Activated CD8-positive, alpha-beta memory T cell treated with anti-CD3 and anti-CD28 coated beads for 4 hours (primary cell): Measurements from ENCODE around the gene CDA.

ENCODE experiments used
- DNase-seq, 2 donors: peaks; one replicate each; pipeline ENCODE4 v3.0.0-alpha.2; 2020; ENCODE audit warnings: low read depth in 2 of 2

The CDA gene

DNA sequence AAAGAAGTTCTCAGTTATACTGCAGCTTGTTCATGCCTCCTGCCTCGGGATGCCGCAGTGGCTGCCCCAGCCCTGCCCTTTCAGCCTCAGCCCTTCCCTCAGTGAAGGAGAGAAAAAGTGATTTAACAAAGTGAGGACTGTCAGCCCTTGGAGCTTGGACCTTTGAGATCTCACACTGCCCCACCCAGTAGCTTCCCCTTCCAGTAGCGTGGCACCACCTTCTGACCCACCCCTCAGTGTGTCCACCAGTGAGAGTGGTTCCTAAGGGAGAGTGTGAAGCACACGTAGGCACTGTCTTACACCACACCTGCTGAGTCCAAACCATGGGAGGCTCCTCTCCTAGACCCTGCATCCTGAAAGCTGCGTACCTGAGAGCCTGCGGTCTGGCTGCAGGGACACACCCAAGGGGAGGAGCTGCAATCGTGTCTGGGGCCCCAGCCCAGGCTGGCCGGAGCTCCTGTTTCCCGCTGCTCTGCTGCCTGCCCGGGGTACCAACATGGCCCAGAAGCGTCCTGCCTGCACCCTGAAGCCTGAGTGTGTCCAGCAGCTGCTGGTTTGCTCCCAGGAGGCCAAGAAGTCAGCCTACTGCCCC lies at the start of gene CDA:
TSS of gene CDA (plus strand) at position 464 of the 592 bp plus-strand sequence. CDS start at position 497, 33 bp downstream.
- no peak for DNase-seq

DNA sequence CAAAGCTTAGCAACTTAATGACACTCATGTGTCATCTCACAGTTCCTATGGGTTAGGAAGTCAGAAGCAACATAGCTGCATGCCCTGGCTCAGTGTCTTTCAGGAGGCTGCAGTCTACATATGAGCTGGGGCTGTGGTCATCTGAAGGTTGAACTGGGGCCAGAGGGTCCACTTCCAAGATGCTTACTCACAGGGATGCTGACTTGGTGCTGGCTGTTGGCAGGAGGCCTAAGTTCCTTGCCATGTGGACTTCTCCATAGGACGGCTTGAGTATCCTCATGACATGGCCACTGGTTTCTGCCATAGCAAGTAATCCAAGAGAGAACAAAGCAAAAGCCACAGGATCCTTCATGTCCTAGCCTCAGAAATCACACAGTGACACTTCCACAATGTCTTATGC lies 48.6 kb upstream of the CDA start:
- DNase-seq = no peak

DNA sequence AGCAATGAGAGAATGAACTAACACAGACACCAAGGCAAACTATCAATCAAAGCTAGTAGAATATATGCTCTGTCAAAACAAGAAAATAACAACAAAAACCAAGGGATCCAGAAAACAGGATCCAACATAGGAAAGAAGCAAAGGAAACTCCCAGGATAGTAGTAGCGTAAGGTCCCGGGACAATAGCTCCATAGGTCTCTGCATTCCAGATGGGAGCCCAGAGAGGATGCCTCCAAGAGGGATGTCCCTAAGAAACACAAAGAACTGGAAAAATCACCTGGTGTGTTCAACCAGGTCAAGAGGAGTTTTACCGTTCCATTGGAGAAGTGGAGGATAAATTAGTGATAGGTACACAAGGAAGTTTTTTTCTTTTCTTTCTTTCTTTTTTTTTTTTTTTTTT lies 42.3 kb upstream of the CDA start:
- no peak for DNase-seq

DNA sequence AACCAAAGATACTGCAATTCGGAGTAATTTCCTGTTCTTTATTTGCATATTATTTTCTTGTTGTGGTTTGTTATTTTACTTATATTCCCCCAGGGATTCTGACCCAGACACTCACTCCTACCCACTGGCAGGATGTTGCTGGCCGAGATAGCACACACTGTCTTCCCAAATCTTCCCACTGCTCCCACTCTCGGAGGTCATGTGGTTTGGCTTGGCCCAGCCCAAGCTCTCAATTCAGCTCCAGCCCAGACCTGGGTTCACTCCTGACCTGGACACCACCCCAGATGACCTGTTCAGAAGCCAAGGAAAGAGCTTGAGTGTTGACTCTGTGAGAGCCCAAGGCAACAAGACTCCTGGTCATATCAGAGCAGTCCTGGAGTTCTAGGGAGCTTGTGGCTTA lies 37.7 kb upstream of the CDA start:
- DNase-seq = no peak

DNA sequence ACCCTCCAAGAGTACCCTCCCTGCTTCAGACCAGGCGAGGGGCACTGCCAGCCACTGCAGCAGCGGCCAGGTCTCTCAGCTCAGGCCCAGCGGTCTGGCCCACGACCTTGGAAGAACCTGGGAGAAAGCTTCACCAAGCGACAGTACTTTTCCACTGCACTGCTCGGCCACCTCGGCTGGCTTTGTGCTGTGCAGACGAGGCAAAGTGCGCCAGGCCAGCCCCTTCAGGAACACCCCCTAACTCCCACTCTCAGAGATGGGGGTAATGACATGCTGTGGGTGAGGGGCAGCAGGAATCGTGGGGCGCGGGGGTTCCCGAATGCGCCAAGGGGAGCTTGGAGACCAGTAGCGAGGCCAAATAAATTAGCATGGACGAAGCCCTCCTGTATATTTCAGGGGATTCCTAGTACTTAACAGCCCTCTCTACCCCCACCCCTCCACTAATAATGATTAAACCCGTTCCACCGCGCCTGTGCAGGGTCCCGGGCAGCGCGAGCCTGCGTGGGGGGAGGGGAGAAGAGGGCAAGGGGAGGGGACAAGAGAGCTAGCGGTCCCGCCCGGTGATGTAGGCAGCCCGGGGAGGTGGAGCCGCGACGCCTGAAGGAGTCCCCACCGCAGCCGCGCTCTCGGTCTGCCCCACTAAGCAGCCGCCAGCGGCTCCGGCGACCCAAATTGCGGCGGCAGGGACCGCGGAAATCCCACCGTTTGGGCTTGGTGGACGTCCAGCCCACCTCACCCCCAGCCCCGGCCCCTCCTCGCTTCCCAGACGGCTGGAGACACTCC lies 36.8 kb upstream of the CDA start, which contains the start of gene FAM43B:
TSS of gene FAM43B (plus strand) at position 629 of the 783 bp plus-strand sequence. CDS start 401 bp downstream, outside the sequence.
- DNase-seq = no peak

DNA sequence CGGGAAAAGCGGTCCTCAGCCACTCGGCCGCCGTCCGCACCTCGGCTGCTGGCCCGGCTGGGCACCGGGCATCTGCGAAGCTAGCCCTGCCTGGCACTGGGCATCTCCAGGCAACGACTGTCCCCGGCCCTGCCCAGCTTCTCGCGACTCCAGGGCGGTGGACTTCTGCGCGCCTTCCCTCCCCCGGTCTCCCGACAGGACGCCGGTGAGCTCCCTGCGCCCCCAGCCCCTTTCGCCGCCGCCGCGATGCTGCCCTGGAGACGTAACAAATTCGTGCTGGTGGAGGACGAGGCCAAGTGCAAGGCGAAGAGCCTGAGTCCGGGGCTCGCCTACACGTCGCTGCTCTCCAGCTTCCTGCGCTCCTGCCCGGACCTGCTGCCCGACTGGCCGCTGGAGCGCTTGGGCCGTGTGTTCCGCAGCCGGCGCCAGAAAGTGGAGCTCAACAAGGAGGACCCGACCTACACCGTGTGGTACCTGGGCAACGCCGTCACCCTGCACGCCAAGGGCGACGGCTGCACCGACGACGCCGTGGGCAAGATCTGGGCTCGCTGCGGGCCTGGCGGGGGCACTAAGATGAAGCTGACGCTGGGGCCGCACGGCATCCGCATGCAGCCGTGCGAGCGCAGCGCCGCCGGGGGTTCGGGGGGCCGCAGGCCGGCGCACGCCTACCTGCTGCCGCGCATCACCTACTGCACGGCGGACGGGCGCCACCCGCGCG lies 36.0 kb upstream of the CDA start:
- no peak for DNase-seq

DNA sequence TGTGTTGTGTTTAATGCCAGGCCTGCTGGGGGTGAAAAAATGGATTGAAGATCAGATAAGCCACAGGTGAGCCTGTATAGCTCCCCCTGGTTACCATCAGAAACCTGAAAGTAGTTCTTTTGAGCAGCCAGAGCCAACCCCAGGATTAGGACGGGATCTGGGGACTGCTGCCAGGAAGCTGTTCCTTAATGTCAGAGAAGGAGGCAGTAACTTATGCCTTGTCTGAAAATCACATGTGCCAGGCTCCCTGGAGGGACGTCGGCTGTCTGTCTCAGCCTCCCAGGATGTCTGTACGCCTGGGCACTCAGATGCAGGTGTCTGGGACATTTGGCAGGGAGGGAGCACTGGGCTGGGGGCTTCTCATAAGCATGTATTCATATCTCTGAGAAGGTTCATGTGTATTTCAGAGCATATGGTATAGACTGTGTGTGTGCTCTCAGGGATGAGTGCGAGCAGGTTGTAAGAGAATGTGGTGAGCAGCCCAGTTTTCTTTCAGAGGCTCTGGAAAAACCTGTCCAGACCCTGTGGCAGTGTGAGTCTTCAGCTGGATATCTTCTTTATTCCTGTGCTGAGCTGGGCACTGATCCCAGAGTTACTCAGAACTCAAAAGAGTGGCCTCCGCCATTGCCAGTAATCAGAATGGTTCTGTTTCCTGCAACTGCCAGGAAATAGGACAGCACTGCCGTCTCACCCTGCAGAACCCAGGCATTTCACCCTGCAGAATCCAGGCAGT lies 33.7 kb upstream of the CDA start:
- no peak for DNase-seq

DNA sequence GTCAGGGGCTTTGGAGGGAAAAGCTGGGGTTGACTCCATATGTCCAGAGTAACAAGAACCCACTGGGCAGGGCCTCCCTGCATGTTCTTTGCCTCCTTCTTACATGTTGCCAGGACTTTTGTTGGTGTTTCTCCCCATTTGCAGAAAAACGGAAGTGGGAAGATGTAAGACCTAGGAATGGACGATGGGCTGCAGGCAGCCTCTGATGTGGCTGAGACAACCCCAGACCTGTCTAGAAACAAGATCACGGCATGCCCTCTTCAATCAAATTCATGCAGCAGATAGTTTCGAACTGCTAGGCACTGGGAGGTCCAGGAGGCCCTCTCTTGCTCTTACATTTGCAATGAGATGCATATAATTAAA lies 33.2 kb upstream of the CDA start:
- DNase-seq = no peak

DNA sequence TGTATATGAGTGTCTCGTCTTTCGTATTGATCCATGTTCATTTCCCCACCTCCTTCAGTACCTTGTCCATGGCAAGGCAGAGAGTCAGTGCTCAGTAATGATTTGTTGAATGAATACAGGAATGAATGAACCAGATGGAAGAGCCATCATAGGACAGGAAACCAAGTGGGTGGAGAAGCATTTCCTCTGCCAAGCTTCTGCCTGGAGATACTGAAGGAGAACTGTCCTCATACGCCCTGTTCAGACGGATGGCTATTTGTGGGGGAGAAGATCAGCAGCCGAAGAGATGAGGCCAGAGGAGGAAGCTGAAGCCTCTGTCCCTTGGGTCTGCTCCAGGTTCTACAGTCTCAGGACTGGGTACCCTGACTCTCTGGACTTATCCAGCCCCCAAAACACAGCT lies 30.7 kb upstream of the CDA start:
- DNase-seq = no peak

DNA sequence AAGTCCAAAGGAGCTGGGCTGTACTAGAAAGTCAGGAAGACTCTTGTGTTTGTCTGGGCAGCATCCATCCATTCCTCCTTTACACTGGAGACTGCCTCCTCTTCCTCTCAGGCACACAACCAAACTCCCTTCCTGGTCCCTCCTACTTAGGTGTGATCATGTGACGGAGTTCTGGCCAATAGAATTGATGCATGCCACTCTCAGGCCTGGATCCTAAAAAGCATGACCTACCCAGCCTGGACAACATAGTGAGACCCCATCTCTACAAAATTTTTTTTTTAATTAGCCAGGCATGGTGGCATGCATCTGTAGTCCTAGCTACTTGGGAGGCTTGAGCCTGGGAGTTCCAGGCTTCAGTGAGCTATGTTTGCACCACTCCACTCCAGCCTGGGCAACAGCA lies 27.9 kb upstream of the CDA start:
- no peak for DNase-seq

DNA sequence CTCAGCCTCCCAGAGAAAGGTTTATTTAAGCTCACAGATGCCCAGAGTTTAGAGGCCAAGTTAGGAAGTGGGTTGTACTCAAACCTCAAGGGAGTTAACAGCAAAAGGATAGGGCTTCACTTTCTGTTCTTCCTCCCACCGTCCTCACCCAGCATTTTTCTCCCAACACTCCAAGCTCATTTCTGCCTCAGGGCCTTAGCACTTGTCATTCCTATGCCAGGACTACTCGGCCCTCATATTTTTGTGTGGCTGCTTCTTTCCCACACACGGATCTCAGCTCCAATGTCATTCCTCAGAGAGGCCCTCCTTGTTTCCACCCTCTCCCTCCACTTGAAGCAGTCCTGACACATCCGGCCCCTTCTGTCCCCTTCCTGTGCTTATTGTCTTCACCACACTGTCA lies 23.7 kb upstream of the CDA start:
- DNase-seq = no peak

DNA sequence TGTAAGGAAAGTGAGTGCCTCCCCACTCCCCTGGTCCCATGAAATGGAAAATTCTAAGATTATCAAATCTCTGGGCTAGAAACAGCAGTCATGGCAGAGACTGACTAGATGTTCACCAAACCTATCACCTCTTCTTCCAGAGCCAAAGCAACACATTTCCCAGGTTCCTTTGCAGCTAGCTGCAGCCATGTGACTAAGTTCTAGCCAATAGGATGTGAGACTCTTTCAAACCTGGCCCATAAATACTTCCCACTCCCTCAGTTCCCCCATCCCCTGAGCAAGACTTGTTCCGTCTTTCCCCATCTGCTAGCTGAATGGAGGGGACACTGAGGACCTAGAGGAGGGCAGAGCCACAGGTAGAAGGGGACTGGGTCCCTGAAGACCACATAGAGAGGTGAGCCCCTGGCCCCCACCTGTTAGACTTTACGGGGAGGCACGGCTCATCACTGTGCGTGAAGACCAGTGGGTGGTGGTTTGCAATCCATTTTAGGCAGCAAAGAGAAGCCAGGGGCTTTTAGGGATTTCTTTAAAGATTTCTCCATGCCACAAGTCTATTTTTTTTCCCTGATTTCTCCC lies 19.3 kb upstream of the CDA start:
- DNase-seq = no peak

DNA sequence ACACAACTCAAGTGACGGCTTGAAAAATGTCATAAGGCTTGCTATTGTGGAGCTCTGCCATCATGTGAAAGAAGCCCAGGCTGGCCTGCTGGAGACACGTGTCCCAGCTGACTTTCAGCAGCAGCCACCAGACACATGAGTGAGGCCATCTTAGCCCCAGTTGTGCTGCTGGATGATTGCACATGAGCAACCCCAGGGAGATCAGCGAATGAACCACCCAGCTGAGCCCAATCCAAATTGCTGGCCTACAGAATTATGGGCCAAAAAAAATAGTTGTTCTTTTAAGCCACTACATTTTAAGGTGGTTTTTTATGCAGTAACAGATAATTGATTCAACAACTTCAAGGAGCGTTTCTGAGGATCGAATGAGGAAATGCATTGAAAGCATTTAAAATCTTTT lies 17.5 kb upstream of the CDA start:
- no peak for DNase-seq

DNA sequence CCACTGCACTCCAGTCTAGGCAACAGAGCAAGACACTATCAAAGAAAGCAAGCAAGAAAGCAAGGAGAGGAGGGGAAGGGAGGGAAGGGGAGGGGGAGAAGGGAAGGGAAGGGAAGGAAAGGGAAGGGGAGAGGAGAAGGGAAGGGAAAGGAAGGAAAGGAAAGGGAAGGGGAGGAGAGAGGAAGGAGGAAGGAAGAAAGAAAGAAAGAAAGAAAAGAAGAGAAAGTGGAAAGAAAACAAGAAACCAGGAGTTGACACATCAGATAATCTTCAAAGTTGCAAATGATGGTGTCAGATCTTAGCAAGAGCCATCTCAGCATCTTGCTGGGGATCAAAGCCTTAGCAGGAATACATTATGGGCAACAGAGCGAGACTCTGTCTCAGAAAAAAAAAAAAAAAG lies 14.9 kb upstream of the CDA start:
- no peak for DNase-seq

DNA sequence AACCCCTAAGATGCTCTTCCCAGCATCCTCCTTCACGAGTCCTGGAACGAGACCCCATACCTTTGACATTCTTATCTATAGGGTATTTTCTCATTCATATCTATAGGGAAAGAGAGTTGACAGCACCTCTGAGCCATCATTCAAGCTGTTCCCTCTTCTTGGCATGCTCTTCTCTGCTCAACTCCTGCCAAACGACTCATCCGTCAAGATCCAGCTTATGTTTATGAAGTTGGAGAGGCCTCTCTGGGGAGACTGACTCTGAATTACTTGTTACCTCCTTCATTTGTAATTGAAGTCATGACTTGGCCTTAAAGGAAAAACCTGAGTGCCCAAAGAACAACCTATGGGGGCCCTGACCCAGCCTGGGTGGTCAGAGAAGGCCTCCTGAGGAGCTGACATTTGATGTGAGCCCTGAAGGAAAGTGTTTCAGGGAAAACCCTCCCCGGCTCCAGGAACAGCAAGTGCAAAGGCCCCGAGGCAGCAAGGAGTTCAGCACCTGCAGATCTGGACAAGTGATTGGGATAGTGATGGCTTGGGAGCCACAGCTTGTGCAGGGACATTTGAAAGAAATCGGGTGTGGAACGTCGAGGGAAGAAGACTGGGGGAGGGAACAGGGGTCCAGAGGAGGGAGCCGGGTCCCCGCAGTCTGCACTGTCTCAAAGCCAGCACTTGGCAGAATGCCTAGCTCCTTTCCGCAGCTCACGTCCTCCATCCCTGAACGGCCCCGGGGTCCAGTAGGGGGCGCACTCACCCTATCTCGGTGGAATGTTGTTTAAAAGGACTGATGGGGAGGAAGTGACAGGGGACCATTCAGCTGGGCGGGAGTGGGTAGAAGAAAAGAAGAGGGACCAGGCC lies 14.0 kb upstream of the CDA start:
- peak; percentile 19 to 30 for DNase-seq

DNA sequence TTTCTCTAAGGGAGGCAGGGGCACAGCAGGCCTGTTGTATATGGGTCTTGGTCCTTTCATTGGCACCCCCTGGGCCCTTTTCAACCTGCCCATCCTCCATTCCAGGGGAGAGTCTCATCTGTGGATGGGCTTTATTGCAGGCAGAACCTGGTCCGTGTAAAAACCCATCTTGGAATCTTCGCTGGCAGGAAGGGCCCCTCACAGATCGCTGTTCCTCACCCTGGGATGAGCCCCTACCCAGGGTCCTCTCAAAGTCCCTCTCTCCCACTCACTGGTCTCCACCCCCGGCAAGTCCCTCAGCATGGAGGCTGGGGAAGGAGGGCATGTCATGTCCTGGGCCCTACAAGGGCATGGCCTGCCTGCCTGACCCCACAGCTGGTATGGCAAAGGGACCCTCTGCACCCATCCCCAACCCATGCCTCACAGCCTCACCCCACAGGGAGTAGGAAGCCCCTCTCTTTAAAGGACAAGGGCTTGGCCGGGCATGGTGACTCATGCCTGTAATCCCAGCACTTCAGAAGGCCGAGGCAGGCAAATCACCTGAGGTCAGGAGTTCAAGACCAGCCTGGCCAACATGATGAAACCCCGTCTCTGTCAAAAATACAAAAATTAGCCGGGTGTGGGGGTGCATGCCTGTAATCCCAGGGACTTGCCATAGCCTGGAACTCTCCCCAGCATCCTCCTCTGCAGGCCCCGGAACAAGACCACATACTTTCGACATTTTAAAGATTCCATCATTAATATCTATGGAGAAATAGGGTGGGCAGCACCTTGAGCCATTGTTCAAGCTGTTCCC lies 13.2 kb upstream of the CDA start:
- no peak for DNase-seq

DNA sequence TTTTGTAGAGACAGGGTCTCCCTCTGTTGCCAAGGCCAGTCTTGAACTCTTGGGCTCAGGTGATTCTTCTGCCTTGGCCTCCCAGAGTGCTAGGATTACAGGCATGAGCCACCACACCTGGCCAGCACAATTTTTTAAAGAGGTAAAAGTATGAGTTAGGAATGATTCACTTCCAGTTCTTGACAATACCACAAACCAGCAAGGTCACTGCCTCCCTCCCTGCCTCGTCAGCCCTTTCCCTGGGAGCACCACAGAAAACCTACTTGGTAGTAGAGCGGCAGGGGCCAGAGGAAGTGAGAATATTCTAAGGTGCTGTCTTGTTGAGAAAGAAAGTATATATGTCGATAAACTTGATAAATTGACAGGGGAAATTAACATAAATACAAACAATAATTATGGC lies 10.8 kb upstream of the CDA start:
- DNase-seq = no peak

DNA sequence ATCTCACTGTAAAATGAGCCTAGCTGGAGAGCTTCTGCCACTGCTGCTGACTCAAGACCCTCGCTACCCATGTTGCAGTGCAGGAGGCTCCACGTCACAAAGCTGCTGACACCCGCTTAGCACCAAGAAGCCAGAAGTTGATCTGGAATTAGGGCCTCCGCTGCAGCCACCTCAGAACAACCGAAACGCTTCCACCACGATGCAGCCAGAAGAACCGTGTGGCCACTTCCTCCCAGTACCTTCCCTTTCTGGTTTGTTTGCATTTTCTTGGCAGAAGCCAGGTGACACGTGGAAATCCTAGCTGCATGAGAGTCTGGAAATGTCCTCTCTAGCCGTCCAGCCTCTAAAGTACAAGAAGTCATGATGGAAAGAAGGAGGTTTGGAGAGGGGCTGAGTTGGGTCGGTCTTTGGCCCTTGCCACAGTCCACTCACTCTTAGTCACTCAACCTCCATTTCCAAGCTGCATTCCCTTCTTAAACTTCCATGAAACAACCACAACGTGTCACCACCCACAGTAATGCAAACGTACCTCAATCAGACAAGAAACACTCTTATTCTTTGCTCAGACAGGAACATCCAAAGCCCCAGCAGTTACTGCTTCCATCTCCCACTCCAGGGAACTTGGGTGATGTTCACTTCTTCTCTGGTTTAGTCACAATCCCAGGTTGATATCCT lies 10.0 kb upstream of the CDA start:
- no peak for DNase-seq

DNA sequence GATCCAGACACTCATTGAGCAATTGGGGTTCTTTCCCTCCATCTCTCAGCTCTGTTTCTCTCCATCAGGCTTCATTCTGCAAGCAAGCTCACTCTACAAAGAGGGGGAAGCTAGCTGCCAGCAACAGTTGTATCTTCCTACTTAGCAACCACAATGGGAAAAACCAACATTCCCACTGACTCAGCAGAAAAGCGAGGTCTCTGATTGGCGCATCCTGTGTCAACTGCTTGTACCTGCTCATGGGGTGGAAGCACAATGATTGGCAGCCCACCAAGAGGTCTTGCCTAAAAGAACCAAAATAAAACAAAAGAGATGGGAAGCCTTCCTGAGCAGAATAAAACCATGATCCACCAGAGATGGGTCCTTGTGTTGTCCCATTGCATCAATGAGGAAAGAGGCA lies 4.0 kb upstream of the CDA start:
- DNase-seq = no peak
